Activated CD4-positive, alpha-beta T cell treated with anti-CD3 and anti-CD28 coated beads, Interleukin-2, amount 10 ng/mL, durations not matched to agents 7 days and 5 days (primary cell): ENCODE measurements around the gene TAS2R10. TPM values are rescaled to one million over a fixed set of nuclear protein-coding genes. Genes with fewer than 3 reads are reported as not detected.
"Not testable (repeated sequence)": the region's sequence is repeated elsewhere in the genome, so short reads cannot be mapped to it uniquely, and the experiment has no call there.

Experiments
- CTCF ChIA-PET: fragments of 350-600 bp; sonication (Branson Sonifier 250); formaldehyde crosslinking; loops from one replicate; lab custom pipeline; 2021; ENCODE audit warnings: antibody characterized with exemption; lab: Charles Lee
- POLR2A ChIA-PET: fragments of 350-600 bp; sonication (Branson Sonifier 250); formaldehyde crosslinking; loops from one replicate; lab custom pipeline; 2021; ENCODE audit warnings: antibody characterized with exemption; lab: Charles Lee
- DNase-seq: peaks from one replicate; pipeline ENCODE4 v3.0.0-alpha.2; 2020
- H3K27ac Mint-ChIP-seq: one replicate; pipeline ENCODE4 v1.8.0; 2021; ENCODE audit warnings: mild to moderate bottlenecking, moderate library complexity, mixed read lengths
- H3K27me3 Mint-ChIP-seq: one replicate; pipeline ENCODE4 v1.8.0; 2021; ENCODE audit warnings: mixed read lengths
- H3K36me3 Mint-ChIP-seq: one replicate; pipeline ENCODE4 v1.8.0; 2021; ENCODE audit warnings: low read depth, mixed read lengths
- H3K4me1 Mint-ChIP-seq: one replicate; pipeline ENCODE4 v1.8.0; 2021; ENCODE audit warnings: mixed read lengths
- H3K4me3 Mint-ChIP-seq: one replicate; pipeline ENCODE4 v1.8.0; 2021; ENCODE audit warnings: mild to moderate bottlenecking, moderate library complexity, mixed read lengths
- H3K9me3 Mint-ChIP-seq: one replicate; pipeline ENCODE4 v1.8.0; 2021; ENCODE audit warnings: mixed read lengths
- total RNA-seq, 2 experiments: library from RNA; stranded (reverse); gene quantifications; one replicate each; pipeline ENCODE4 v1.2.3, GENCODE V29; 2021

TAS2R10 gene
- total RNA-seq, 2 experiments from 2014 or later, result 0.25 to 0.46 TPM

DNA sequence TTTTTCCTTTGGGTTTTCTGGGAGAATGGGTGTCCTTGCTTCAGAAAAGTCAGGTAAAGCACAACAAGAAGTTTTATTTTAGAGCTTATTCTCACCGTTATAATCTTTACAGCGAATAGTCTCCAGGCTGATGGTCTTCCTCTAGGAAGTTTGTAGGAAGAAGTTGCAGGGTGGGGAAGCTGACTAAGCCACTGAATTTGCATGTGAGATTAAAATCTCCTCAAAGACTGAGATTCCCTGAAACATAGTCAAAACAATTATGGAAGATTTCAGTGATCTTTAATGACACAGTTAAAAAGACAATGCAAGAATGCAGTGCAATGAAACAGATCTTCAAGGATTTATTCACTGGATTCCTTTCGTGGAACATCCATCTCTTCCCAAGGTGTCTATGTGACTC, 1.2 kb downstream of the TAS2R10 start:
- no peaks in the 10 kb centered on the region for H3K27me3 Mint-ChIP-seq
- H3K4me3 Mint-ChIP-seq, result no peak overlapping the region
- ChIA-PET CTCF (no interaction called here), POLR2A (no interaction called here)
- no peaks in the 10 kb centered on the region for H3K9me3 Mint-ChIP-seq
- no peak for DNase-seq
- no peaks in the 10 kb centered on the region for H3K36me3 Mint-ChIP-seq
- H3K4me1 Mint-ChIP-seq, result no peaks in the 10 kb centered on the region
- no peak overlapping the region for H3K27ac Mint-ChIP-seq

DNA sequence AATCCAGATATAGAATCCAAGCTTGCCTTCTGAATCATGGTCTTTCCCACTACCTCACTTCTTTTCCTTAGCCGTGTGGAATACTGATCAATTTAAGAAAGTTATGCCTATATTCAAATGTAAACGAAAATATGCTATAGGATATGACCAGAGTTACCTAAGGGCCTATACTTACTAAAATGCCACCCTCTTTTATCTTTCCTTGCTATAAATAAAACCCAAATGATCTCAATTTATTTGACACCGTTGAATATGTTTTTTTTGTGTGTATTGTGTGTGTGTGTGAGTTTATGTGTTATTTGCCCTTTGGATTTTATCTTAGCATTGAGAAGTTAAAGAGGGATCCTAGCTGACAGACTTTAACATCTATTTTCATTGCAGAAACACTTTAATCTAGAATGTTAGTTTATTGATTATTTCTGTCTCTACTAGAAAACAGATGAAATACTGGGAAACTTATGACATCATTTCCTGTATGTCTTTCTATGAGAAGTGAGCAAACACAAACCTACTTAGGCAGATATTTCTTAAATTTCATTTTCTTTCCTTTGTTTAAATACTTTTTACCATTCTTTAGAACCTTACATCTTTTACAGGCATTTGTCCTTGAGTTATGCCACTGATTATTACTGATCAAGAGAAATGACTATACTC, 14.1 kb downstream of the TAS2R10 start:
- Mint-ChIP-seq H3K27ac (no peak overlapping the region), H3K4me3 (no peak overlapping the region), H3K27me3 (peaks cover 38% of the 10 kb centered on the region), H3K4me1 (peaks cover 5% of the 10 kb centered on the region), H3K36me3 (no peaks in the 10 kb centered on the region), H3K9me3 (no peaks in the 10 kb centered on the region)
- ChIA-PET CTCF (no interaction called here), POLR2A (no interaction called here)
- no peak for DNase-seq

DNA sequence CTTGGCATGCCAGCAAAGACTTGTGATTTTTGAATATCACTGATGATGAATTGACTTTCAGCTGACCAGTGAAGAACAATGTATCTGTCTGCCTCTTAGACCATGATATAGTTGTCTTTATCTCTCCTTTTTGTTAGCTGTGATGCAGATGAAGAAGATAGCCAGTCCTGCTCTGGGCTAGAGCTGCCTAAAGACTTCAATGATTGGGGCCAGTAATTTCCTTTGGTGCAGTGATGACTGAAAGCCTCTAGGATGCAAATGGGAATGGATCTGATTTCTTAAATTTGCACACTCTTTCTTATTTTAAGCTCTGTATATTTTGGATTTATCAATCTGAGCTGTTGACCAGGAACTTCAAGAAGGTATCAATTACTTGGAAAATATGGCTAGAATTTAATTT, 16.1 kb downstream of the TAS2R10 start, which contains the start of gene TAS2R9:
TAS2R9 (minus strand) TSS at position 101 of the 400 bp plus-strand sequence; CDS start at position 8, 93 bp downstream.
- no peak within 1 kb of the TSS for H3K27ac Mint-ChIP-seq
- H3K4me3 Mint-ChIP-seq, result no peak within 1 kb of the TSS
- CTCF ChIA-PET, result no interaction called here
- H3K4me1 Mint-ChIP-seq, result peaks cover 5% of the 10 kb centered on the region
- no peaks in the 10 kb centered on the region for H3K9me3 Mint-ChIP-seq
- POLR2A ChIA-PET, result no interaction called here
- no peak for DNase-seq
- no peaks in the 10 kb centered on the region for H3K36me3 Mint-ChIP-seq
- H3K27me3 Mint-ChIP-seq, result peaks cover 39% of the 10 kb centered on the region

DNA sequence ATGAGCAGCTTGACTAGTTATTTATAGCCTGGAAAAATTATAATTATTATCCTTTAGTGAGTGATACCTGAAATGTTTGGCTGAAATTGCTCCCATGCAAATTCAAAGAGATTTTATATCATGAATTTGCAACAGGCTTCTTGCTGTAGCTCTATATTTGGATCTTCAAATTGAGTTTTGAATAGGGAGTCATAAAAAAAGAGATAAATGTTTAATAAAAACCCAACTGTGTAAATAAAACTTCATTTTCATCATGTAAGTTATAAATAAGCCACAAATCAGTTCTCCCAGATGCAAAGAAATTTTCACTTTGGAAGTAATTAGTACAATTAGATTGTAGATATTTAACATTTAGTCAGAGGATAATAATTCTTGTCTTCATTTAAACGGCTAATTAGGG, 19.0 kb downstream of the TAS2R10 start, which contains the start of gene TAS2R8:
TAS2R8 (minus strand) TSS at position 101 of the 400 bp plus-strand sequence. CDS start 306 bp downstream, outside the sequence.
- Mint-ChIP-seq H3K4me3 (no peak within 1 kb of the TSS), H3K27me3 (peaks cover 37% of the 10 kb centered on the region), H3K4me1 (peaks cover 3% of the 10 kb centered on the region), H3K27ac (no peak within 1 kb of the TSS), H3K36me3 (no peaks in the 10 kb centered on the region), H3K9me3 (no peaks in the 10 kb centered on the region)
- ChIA-PET POLR2A (no interaction called here), CTCF (no interaction called here)
- no peak for DNase-seq

DNA sequence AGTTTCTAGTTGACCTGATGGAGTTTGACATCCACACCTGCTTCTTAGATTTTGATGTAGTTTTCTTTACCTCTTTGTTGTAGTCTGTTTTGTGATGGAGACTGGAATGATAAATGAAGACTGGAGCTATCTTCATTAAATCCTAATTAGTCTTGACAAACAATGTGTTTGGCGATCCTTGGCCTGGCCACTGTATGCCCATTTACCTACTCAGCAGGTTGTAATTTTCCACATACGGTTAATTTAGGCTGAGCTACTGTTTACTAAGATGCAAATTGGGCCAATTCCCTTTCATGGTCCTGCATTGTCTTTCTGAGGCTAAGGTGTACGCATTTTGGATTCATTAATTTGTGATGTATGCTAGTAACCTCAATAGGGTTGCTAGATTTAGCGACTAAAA, 23.6 kb downstream of the TAS2R10 start, which contains the start of gene TAS2R7:
TAS2R7 (minus strand) TSS at position 41 of the 400 bp plus-strand sequence. CDS start 57 bp downstream, outside the sequence.
- DNase-seq, result no peak
- ChIA-PET CTCF (no interaction called here), POLR2A (no interaction called here)
- peaks cover 25% of the 10 kb centered on the region for H3K27me3 Mint-ChIP-seq
- H3K27ac Mint-ChIP-seq, result no peak within 1 kb of the TSS
- H3K4me3 Mint-ChIP-seq, result no peak within 1 kb of the TSS
- H3K36me3 Mint-ChIP-seq, result no peaks in the 10 kb centered on the region
- H3K4me1 Mint-ChIP-seq, result no peaks in the 10 kb centered on the region
- no peaks in the 10 kb centered on the region for H3K9me3 Mint-ChIP-seq

DNA sequence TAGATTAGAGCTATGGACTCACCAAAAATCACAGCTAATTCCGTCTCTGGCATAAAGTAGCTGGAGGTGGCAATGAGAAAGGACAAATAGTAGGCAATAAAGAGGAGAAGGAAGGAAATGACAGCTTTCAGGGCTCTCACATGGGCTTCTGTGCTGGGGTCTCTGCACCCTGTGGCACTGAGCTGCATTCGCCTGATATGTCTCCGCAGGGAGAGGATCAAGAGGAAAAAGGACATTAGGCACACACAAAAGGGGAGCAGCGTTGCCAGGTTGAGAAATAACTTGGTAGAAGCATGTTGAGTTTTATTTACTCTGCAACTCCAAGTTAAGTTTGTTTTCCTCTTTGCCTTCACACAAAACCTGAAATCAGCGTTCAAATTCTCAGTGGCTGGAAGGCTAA, 24.4 kb downstream of the TAS2R10 start:
- H3K27ac Mint-ChIP-seq, result no peak overlapping the region
- ChIA-PET CTCF (no interaction called here), POLR2A (no interaction called here)
- peaks cover 26% of the 10 kb centered on the region for H3K27me3 Mint-ChIP-seq
- H3K4me1 Mint-ChIP-seq, result no peaks in the 10 kb centered on the region
- H3K9me3 Mint-ChIP-seq, result no peaks in the 10 kb centered on the region
- H3K36me3 Mint-ChIP-seq, result no peaks in the 10 kb centered on the region
- no peak for DNase-seq
- H3K4me3 Mint-ChIP-seq, result no peak overlapping the region

DNA sequence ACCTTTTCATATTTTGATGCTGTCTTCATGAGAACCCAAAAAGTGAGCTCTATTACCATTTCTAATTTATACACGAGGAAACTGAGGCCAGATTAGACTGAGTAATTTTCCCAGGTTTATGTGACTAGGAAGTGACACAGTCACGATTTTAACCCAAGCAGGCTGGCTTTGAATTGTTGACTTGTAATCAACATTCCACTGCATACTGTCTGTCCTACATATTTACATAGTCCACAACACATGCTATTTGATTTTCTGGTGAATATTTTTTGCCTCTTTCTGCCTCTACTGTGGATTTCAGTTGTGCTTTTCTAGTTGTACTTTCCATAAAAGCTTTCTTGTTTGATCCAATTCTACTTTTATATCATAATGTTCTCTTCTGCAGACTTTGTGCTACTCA, 31.9 kb downstream of the TAS2R10 start:
- Mint-ChIP-seq H3K4me1 (no peaks in the 10 kb centered on the region), H3K9me3 (peaks cover 2% of the 10 kb centered on the region), H3K36me3 (no peaks in the 10 kb centered on the region), H3K27ac (no peak overlapping the region), H3K4me3 (no peak overlapping the region), H3K27me3 (peaks cover 18% of the 10 kb centered on the region)
- DNase-seq, result no peak
- ChIA-PET CTCF (no interaction called here), POLR2A (no interaction called here)

DNA sequence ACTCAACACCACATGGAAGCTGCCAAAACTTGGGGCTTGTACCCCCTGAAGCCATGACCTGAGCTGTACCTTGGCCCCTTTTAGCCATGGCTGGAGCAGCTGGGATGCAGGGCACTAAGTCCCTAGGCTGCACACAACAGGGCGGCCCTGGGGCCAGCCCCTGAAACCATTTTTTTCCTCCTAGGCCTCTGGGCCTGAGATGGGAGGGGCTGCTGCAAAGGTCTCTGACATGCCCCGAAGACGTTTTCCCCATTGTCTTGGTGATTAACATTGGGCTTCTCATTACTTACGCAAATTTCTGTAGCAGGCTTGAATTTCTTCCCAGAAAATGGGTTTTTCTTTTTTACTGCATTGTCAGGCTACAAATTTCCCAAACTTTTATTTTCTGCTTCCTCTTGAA, 34.4 kb downstream of the TAS2R10 start:
- not testable (repeated sequence) for H3K4me1 Mint-ChIP-seq

DNA sequence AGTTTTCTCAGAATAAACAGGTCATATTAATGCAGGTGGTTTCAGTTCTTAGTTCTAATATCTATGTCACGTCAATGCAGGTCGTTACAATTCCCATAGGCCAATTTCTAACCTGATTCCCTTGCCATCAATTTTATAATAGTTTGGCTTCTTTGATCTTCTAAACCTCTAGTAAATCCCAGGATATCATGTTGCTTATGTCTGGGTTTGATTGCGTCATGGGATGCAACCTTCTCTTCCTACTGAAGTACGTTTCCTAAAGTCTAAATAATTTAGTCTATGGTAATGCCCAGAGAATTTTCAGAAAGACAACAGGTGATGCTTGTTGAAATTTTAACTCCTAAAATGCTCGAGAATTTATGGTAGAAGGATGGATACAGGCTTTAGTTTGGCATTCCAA, 42.9 kb downstream of the TAS2R10 start:
- ChIA-PET CTCF (no interaction called here), POLR2A (no interaction called here)
- H3K9me3 Mint-ChIP-seq, result no peaks in the 10 kb centered on the region
- DNase-seq, result no peak
- H3K36me3 Mint-ChIP-seq, result no peaks in the 10 kb centered on the region
- H3K4me1 Mint-ChIP-seq, result no peaks in the 10 kb centered on the region
- H3K4me3 Mint-ChIP-seq, result no peak overlapping the region
- no peak overlapping the region for H3K27ac Mint-ChIP-seq
- peaks cover 14% of the 10 kb centered on the region for H3K27me3 Mint-ChIP-seq

More for the DNA sequence above, 34.4 kb downstream of the TAS2R10 start:
- CTCF ChIA-PET, POLR2A ChIA-PET, H3K4me3 Mint-ChIP-seq, H3K36me3 Mint-ChIP-seq, H3K9me3 Mint-ChIP-seq, H3K27ac Mint-ChIP-seq, DNase-seq: not testable (repeated sequence)
- H3K27me3 Mint-ChIP-seq, result peaks cover 17% of the 10 kb centered on the region

DNA sequence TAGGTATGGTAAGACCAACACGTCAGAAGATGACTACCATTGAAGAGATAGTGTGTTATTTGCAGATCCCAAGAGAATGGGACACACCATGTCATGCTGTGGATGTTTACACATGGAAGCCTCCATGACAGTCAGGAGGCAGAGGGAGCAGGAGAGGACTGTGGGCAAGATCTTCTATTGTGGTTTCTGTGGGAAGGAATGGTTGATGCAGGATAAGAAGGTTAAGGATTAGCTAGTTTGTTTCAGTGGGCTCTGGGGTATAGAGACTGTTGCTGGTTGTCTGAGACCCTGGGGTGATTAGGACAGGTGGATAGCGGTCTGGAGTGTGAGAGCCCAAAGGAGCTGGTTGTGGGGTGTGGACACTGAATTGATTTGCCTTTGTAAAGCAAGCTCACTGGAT, 47.1 kb downstream of the TAS2R10 start:
- H3K4me1 Mint-ChIP-seq, result no peaks in the 10 kb centered on the region
- POLR2A ChIA-PET, result no interaction called here
- H3K36me3 Mint-ChIP-seq, result no peaks in the 10 kb centered on the region
- peaks cover 22% of the 10 kb centered on the region for H3K27me3 Mint-ChIP-seq
- CTCF ChIA-PET, result no interaction called here
- no peak overlapping the region for H3K27ac Mint-ChIP-seq
- no peaks in the 10 kb centered on the region for H3K9me3 Mint-ChIP-seq
- no peak for DNase-seq
- H3K4me3 Mint-ChIP-seq, result no peak overlapping the region

Other genes with a start within 250 kb of the TAS2R10 start
- gene MAGOHB, start 212.7 kb downstream of the TAS2R10 start, total RNA-seq, result 10 to 100 TPM; 49.2 to 51.3 TPM
- under 1 TPM; 0.17 to 0.35 TPM for gene STYK1, start 152.3 kb downstream of the TAS2R10 start, total RNA-seq
- gene YBX3, start 103.0 kb downstream of the TAS2R10 start, total RNA-seq, result 10 to 100 TPM; 27.1 to 31.4 TPM
- not detected for gene TAS2R7, start 23.7 kb downstream of the TAS2R10 start, total RNA-seq
- not detected for gene TAS2R8, start 19.1 kb downstream of the TAS2R10 start, total RNA-seq
- not detected for gene TAS2R9, start 16.2 kb downstream of the TAS2R10 start, total RNA-seq
- gene PRR4, start 23.1 kb upstream of the TAS2R10 start, total RNA-seq, result 1 to 10 TPM; 1.9 to 2.5 TPM
- 10 to 100 TPM; 21.7 to 24.5 TPM for gene PRH1, start 57.9 kb upstream of the TAS2R10 start, total RNA-seq
- gene TAS2R13, start 83.2 kb upstream of the TAS2R10 start, total RNA-seq, result 1 to 10 TPM; 1.0 to 1.1 TPM
- not detected for gene PRH2, start 102.9 kb upstream of the TAS2R10 start, total RNA-seq
- gene TAS2R14, start 112.9 kb upstream of the TAS2R10 start, total RNA-seq, result 1 to 10 TPM; 2.1 to 2.9 TPM
- gene TAS2R50, start 160.6 kb upstream of the TAS2R10 start, total RNA-seq, result 1 to 10 TPM in 1 of 2 experiments, under 1 TPM in 1; 0.60 to 1.1 TPM
- 1 to 10 TPM; 1.6 to 2.1 TPM for gene TAS2R20, start 171.9 kb upstream of the TAS2R10 start, total RNA-seq
- 1 to 10 TPM; 3.0 to 3.1 TPM for gene TAS2R19, start 196.3 kb upstream of the TAS2R10 start, total RNA-seq
- gene TAS2R31, start 205.0 kb upstream of the TAS2R10 start, total RNA-seq, result 1 to 10 TPM; 1.6 to 3.0 TPM
- 1 to 10 TPM in 1 of 2 experiments, under 1 TPM in 1; 0.97 to 1.2 TPM for gene TAS2R46, start 235.9 kb upstream of the TAS2R10 start, total RNA-seq